HL-60 (cell line): ENCODE data around the gene SLC30A10.
"Not testable (repeated sequence)": the region's sequence is repeated elsewhere in the genome, so short reads cannot be mapped to it uniquely, and the experiment has no call there.

Experiments
- DNase-seq, 2 experiments: peaks; one replicate each; pipeline ENCODE4 v3.0.0-alpha.2; 2010 to 2020; ENCODE audit warnings: low read depth in 1 of 2, low spot score in 1 of 2
- H3K27ac ChIP-seq: fragments of 250-450 bp; sonication (Bioruptor Pico); replicated peaks from 2 replicates; pipeline ENCODE4 v1.5.1; 2020; ENCODE audit warnings: mild to moderate bottlenecking, moderate library complexity
- H3K27me3 ChIP-seq: fragments of 250-450 bp; sonication (Bioruptor Pico); 2 replicates; pipeline ENCODE4 v1.5.1; 2021; ENCODE audit warnings: mild to moderate bottlenecking, moderate library complexity; ENCODE audit not compliant: insufficient read depth, poor library complexity, severe bottlenecking
- H3K4me3 ChIP-seq: replicated peaks from 2 replicates; pipeline ENCODE4 v1.5.1; 2011; ENCODE audit warnings: mild to moderate bottlenecking, control low read depth, low read length; ENCODE audit not compliant: insufficient read depth
- CTCF ChIP-seq: IDR thresholded peaks from one replicate; pipeline ENCODE4 v1.5.1; 2011; ENCODE audit warnings: low read length, control low read depth, inconsistent platforms; ENCODE audit not compliant: insufficient read depth
- GABPA ChIP-seq: IDR thresholded peaks from 2 replicates; pipeline ENCODE4 v1.6.1; 2012; ENCODE audit warnings: low read depth
- POLR2AphosphoS5 ChIP-seq: IDR thresholded peaks from 2 replicates; pipeline ENCODE4 v1.6.1; 2012; ENCODE audit warnings: low read depth
- REST ChIP-seq: IDR thresholded peaks from 2 replicates; pipeline ENCODE4 v1.6.1; 2012; ENCODE audit warnings: low read depth; ENCODE audit not compliant: insufficient replicate concordance
- SPI1 ChIP-seq: IDR thresholded peaks from 2 replicates; pipeline ENCODE4 v1.6.1; 2012; ENCODE audit warnings: low read depth, mild to moderate bottlenecking, borderline replicate concordance

Gene SLC30A10

GRCh38 chr1:219875860-219876259 lies 52.5 kb downstream of the SLC30A10 start:
- TF ChIP-seq REST = no peak
- no peak for TF ChIP-seq GABPA
- no peak for TF ChIP-seq SPI1
- no peak for TF ChIP-seq CTCF
- TF ChIP-seq POLR2AphosphoS5 = no peak
- DNase-seq = no peak
- no peak overlapping the region for H3K27ac ChIP-seq
- H3K4me3 ChIP-seq = no peak overlapping the region
- peaks cover 4% of the 10 kb centered on the region for H3K27me3 ChIP-seq

- DNase-seq, H3K27ac ChIP-seq: not testable (repeated sequence)
These were observed 55.8 kb downstream of the SLC30A10 start for GRCh38 chr1:219872538-219872937.

GRCh38 chr1:219871427-219872057 lies 56.8 kb downstream of the SLC30A10 start:
- H3K4me3 ChIP-seq = no peak overlapping the region
- H3K27me3 ChIP-seq = no peaks in the 10 kb centered on the region
- DNase-seq = no peak
- no peak for TF ChIP-seq CTCF
- TF ChIP-seq POLR2AphosphoS5 = no peak
- no peak for TF ChIP-seq SPI1
- no peak for TF ChIP-seq GABPA
- TF ChIP-seq REST = no peak
- no peak overlapping the region for H3K27ac ChIP-seq

More at GRCh38 chr1:219872538-219872937, 55.8 kb downstream of the SLC30A10 start:
- H3K27me3 ChIP-seq, H3K4me3 ChIP-seq: not testable (repeated sequence)

GRCh38 chr1:219868615-219869014 lies 59.7 kb downstream of the SLC30A10 start:
- not testable (repeated sequence) for H3K4me3 ChIP-seq, H3K27me3 ChIP-seq, DNase-seq, H3K27ac ChIP-seq
